Stimulated activated CD8-positive, alpha-beta memory T cell treated with anti-CD3 and anti-CD28 coated beads, Interleukin-7, amount 100 ng/mL, for 1 hour (primary cell): ENCODE data around the gene BATF3.

Experiments
- DNase-seq, 2 donors: peaks; one replicate each; pipeline ENCODE4 v3.0.0-alpha.2; 2020; ENCODE audit warnings: low read depth in 2 of 2

Gene BATF3

GRCh38 chr1:212703991-212704564 lies 4.4 kb upstream of the BATF3 start:
- DNase-seq, result no peak

DNA sequence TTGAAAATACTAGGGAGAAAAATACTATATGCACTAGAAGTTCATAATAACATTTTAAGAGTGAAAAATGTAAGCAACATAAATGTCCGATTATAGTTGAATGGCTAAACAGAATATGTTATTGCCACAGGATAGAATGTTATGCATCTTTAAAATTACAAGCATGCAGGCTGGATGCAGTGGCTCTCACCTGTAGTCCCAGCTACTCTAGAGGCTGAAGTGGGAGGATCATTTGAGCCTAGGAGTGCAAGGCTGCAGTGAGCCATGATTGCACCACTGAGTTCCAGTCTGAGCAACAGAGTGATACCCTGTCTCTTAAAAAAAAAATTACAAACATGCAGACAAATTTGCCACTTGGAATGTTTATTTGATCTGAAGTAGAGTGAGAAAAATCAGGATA lies 3.0 kb upstream of the BATF3 start:
- no peak for DNase-seq

DNA sequence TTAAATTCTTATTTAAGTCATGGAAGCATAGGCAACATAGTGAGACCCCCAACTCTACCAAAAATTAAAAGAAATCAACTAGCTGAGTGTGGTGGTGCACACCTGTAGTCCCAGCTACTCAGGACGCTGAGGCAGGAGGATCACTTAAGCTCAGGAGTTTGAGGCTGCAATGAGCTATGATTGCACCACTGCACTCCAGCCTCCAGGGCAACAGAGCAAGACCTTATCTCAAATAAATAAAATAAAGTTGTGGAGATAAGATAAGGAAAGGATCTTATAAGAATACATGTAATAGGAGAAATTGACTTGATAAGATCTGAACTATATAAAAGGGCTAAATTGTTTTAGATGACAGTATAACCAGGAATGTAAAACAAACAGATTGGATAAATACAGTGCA lies 2.3 kb upstream of the BATF3 start:
- no peak for DNase-seq

GRCh38 chr1:212700892-212701819 lies 1.5 kb upstream of the BATF3 start:
- DNase-seq, result no peak

DNA sequence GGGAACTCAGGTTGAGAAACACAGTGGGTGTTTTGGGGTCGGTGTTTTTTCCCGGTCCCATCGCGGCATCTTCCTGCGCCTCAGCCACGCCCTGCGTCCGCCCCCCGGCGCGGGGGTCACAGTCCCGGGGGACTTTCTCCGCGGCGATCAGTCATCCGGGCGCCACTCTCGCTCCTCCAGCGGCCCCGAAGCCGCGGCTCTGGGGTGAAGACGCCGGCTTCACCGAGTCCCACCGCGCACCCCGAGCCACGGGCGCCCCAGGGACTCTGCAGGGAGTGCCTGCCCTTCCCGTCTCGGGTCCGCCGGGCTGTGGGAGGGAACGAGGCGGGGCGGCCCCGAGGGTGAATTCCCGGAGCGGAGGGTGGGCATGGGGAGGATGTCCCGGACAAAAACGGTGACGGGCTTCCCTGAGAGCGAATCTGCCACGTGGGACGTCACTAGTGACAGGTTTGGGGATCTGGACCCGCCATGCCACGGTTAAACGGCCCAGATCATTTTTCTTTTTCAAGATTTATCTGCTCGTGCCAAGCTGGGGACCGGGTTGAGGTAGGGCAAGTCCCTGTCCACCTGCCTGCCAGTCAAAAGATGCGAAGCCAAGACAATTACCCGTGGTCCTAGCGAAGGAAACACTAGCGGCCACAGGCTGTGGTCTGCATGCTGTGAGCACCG lies 717 bp upstream of the BATF3 start:
- DNase-seq, result peak in 1 of 2 donors; percentile 10

- DNase-seq, result no peak
These were observed 476 bp downstream of the BATF3 start for GRCh38 chr1:212699104-212699624.

DNA sequence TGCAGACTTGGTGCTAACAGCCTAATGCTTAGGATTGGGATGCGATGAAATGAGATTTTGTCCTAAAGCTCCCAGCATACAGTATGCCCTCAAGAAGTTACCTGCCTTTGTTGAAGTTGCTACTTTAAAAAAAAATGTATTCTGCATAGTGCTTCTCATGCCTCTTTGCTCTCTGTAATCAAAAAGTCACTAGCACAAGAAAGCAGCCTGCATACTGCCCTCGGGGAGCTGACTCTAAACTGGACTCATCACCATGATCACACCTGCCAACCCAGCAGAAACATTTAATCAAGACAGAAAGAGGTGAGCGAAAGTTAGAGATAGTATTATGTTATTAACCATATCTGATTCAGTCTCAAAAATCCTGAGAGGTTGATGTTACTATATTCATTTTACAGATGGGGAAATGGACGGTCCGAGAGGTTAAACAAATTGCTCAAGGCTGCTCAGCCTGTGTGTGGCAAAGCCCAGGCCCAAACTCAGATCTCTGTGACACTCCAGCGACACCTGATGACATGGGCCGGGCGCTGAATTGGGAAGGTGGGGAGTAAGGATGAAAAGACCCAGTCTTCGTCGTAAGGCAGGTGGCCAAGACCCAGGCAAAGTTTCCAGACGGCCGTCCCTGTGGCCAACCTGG lies 1.1 kb downstream of the BATF3 start:
- DNase-seq, result no peak

GRCh38 chr1:212696721-212697331 lies 2.8 kb downstream of the BATF3 start:
- DNase-seq, result no peak

DNA sequence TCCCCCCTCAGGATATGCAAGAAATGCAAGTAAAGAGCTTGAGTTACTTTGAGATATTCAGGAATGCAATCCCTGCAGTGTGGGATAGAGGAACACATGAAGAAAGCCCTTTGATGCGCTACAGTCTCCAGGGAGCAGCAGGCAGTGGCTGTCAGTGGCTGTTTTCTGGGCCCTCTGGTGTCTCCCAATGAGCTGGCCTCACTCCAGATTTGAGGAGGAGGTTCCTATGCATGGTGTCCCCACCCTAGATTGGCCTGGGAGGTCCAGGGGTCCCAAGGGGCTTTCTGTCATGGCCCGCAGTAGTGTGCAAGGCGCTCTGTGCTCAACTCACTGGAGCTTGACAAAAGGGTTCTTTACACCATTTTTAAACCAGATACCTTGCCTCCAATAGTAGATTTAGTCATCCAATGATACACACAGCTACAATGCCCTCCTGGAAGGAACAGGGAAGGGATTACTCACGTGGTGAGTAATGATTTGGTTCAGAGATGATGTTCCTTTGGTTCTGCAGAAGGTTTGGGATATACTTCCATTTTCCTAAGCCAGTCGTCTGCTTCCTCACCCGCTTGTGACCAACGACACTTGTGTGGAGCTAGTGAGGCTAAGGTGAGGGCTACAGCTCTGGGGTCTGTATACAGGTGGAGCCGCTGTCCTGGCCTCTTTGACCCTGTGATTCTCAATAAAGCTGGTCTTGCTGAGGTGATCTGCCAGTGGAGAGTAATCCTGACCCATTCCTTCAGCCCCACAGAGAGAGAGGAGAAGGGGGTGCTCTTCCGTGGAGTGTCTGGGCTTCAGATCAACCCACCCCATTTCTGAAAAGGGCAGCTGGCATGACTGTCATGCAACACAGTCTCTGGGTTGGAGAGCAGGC lies 6.6 kb downstream of the BATF3 start:
- DNase-seq, result no peak

- DNase-seq, result no peak
These were observed 8.0 kb downstream of the BATF3 start for GRCh38 chr1:212691561-212692071.

DNA sequence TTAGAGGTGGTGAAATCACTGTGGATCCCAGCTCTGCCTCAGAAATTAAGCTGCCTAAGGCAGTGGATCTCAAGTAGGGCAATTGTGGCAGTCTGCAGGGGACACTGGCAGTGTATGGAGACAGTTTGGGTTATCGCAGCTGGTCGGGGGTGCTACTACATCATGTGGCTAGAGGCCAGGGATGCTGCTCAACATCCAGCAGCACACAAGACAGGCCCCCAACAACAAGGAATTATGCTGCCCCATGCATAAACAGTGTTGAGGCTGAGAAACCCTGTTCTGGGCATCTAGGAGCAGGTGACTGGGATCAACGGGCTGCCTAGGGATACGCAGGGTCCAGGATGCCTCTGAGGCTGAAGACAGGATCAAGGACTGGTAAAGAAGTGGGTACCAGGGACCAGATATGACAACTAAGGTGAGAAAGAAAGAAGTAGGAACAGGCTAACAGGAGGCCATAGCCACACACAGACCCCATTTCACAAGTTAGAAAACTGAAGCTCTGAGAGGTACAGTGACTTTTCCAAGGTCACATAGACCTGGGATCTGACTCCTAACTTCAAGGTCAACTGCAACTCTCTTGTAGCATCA lies 8.7 kb downstream of the BATF3 start:
- DNase-seq, result no peak

GRCh38 chr1:212689758-212690529 lies 9.7 kb downstream of the BATF3 start:
- DNase-seq, result no peak

DNA sequence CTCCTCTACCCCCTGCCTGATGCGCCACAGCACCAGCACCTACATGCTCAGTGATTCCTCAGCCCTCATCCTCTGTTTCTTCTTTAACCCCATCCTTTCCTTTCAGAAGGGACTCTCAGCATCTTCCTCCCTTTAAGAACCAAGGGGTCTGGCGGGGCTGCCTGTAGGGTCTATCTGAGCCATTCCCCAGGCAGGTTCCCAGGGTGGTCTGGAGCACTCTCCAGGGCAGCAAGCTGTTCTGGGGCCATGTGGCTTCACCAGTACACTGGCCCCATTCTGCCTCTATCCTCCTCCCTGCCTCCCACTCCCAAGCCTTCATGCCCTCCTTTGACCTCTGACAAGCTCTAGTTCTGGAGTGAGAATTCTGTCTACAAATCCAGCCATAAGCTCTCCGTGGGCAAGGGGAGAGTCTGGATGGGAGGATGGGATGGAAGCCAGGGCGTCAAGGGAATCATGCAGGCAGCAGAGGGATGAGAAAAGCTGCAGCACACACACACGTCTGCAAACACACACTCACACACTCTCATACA lies 10.4 kb downstream of the BATF3 start:
- DNase-seq, result no peak

DNA sequence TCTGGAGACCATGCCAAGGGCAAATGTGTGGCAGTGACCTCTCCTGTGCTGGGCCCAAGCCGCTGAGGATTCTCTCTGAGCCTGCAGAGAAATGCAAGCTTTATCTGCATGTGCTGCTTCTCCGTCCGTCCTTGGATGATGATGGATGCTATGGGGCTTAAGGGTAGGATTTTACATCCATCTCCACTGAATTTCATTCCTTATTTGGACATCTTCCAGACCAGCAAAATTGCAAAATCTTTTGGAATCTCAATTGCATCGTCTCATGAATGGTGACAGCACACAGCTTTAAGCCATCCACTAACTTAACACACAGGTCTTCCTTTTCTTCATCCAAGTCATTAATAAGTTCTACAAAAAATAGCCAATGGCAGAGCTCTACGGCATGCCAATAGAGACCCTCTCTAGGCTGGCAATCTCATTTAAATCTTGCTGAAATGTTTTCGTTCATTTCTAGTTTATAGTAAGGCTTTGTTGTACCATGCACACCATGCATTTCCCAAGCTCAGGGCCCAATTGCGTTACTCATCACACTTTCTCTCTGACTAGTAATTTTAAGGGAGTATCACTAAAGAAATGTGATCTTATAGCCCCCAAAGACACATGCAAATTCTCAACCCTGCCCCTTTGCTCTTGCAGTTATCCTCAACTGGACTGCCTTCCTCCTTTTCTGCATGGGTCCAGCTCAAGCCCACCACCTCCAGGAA lies 11.1 kb downstream of the BATF3 start:
- no peak for DNase-seq

DNA sequence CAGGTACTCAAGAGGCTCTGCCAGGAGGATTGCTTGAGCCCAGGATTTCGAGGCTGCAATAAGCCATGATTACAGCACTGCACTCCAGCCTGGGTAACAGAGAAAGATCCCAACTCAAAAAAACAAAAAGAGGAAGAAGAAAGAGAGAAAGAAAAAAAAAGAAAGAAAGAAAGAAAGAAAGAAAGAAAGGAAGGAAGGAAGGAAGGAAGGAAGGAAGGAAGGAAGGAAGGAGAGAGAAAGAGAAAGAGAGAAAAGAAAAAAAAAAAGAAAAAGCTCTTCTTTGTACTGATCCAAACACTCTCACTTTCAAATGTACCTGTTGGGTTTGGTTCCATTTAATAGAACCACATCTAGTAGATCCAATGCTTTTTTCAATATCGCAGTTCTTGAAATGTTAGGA lies 11.8 kb downstream of the BATF3 start:
- DNase-seq, result no peak

DNA sequence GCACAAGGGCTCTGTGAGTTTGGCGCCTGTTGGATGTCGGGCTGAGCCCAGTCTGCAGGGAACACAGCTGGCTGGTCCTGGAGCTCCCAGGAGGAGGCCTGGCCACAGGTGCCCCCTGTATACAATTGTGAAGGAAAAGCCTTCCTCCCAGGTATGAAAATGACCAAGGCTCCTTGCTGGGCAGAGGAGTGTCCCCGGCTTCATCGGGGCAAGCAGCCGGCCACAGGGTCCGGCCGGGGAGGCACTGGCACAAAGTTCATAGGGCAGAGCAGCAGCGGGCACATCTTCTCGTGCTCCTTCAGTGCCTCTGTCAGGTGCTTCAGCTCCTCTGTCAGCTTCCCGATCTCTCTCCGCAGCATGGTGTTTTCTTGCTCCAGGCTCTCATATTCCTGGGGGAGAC lies 13.0 kb downstream of the BATF3 start:
- no peak for DNase-seq

DNA sequence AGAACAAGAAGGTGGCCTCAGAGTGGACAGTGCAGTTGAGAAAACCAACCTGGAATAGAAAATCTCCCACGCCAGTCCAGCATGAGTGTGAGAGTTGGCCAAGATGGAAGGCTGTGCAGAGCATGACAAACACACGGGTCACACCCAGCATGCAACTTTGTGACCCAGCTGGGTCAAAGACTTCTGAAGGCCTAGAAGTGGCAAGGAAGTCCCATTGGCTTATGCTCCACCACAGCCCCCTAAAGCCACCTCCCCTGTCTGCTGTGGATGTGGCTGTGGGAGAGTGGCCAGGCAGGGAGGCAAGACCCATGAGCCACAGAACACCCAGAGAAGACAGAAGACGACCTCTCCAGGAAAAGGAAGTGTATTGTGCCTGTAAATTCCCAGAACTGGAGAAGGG lies 13.6 kb downstream of the BATF3 start:
- DNase-seq, result no peak

DNA sequence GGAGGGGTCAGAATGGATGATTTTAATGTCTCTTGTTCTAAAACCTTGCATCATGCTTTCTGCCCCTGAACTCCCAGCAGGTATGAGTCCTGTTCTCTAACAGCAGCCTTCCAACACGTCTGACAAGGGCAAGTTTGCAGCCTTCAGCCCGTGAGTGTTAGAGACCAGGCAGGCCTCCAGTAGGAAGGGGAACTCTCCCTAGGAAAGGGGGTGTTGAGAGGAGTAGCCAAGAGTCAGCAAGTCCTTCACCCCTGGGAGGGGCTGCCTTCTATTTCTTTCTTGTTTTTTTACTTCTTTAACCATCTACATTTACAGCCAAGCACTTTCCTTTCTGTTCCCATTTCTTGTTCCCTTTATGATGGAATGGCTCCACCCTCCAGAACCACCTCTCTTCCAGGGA lies 14.2 kb downstream of the BATF3 start:
- no peak for DNase-seq
